ENCODE data around the gene FBN1. TPM values are rescaled to one million over a fixed set of nuclear protein-coding genes. Genes with fewer than 3 reads are reported as not detected.

Gene FBN1
- total RNA-seq, 1 donor = 1,556 TPM

- Histone ChIP-seq H3K27me3 (ENCODE audit: insufficient read depth, low read length) (no peaks in the 10 kb centered on the region), H3K4me1 (ENCODE audit: insufficient read depth, low read length) (peaks cover 36% of the 10 kb centered on the region), H3K4me3 (ENCODE audit: insufficient read depth, low read length) (no peak overlapping the region), H3K9me3 (ENCODE audit: low read depth, low read length) (no peaks in the 10 kb centered on the region), H3K27ac (ENCODE audit: low read depth, low read length) (peak overlapping the region; percentile 94), H3K36me3 (ENCODE audit: insufficient read depth, low read length) (no peaks in the 10 kb centered on the region), H2AFZ (ENCODE audit: low read length) (no peak overlapping the region), H3K79me2 (ENCODE audit: insufficient read depth, low read length) (no peaks in the 10 kb centered on the region), H4K20me1 (ENCODE audit: insufficient read depth, low read length) (no peaks in the 10 kb centered on the region), H3K4me2 (ENCODE audit: insufficient read depth, low read length) (no peak overlapping the region)
- TF ChIP-seq, protein P1, sequence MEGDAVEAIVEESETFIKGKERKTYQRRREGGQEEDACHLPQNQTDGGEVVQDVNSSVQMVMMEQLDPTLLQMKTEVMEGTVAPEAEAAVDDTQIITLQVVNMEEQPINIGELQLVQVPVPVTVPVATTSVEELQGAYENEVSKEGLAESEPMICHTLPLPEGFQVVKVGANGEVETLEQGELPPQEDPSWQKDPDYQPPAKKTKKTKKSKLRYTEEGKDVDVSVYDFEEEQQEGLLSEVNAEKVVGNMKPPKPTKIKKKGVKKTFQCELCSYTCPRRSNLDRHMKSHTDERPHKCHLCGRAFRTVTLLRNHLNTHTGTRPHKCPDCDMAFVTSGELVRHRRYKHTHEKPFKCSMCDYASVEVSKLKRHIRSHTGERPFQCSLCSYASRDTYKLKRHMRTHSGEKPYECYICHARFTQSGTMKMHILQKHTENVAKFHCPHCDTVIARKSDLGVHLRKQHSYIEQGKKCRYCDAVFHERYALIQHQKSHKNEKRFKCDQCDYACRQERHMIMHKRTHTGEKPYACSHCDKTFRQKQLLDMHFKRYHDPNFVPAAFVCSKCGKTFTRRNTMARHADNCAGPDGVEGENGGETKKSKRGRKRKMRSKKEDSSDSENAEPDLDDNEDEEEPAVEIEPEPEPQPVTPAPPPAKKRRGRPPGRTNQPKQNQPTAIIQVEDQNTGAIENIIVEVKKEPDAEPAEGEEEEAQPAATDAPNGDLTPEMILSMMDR (IDR thresholded peaks at IDR 0.05; ENCODE audit: extremely low read depth, low read depth, low read length) = no peak
- DNase-seq (ENCODE audit: insufficient read length, low spot score, missing footprints) = no peak
Measured at GRCh38 chr15:48682942-48683651, 37.6 kb upstream of the FBN1 start.

- peak overlapping the region; percentile 94 for H3K27ac ChIP-seq (ENCODE audit: low read depth, low read length)
- H3K27me3 ChIP-seq (ENCODE audit: insufficient read depth, low read length) = no peaks in the 10 kb centered on the region
- DNase-seq (ENCODE audit: insufficient read length, low spot score, missing footprints) = no peak
- TF ChIP-seq, protein P1 (IDR thresholded peaks at IDR 0.05; ENCODE audit: extremely low read depth, low read depth, low read length) = no peak
- no peak overlapping the region for H3K4me3 ChIP-seq (ENCODE audit: insufficient read depth, low read length)
- peaks cover 37% of the 10 kb centered on the region for H3K4me1 ChIP-seq (ENCODE audit: insufficient read depth, low read length)
- H3K9me3 ChIP-seq (ENCODE audit: low read depth, low read length) = no peaks in the 10 kb centered on the region
- H4K20me1 ChIP-seq (ENCODE audit: insufficient read depth, low read length) = no peaks in the 10 kb centered on the region
- no peaks in the 10 kb centered on the region for H3K36me3 ChIP-seq (ENCODE audit: insufficient read depth, low read length)
- H2AFZ ChIP-seq (ENCODE audit: low read length) = peak overlapping the region; percentile 28
- no peaks in the 10 kb centered on the region for H3K79me2 ChIP-seq (ENCODE audit: insufficient read depth, low read length)
- H3K4me2 ChIP-seq (ENCODE audit: insufficient read depth, low read length) = peak overlapping the region; percentile 10
Measured at GRCh38 chr15:48681353-48681752, 35.8 kb upstream of the FBN1 start.

DNA sequence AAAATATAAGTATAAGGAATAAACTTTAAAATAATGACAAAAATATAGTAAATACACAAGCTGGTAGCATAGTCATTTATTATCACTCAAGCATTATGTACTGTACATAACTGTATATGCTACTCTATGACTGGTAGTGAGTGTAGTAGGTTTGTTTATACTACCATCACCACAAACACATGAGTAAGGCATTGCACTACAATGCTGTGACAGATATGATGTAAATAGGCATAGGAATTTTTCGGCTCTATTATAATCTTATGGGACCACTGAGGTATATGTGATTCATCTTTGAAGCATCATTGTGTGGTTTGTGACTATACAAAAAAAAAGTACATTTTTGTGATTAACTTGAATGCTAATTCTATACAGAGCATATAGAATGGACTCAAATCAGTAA is 35.3 kb upstream of the FBN1 start:
- peaks cover 42% of the 10 kb centered on the region for H3K4me1 ChIP-seq (ENCODE audit: insufficient read depth, low read length)

GRCh38 chr15:48679952-48680351 is 34.4 kb upstream of the FBN1 start:
- H4K20me1 ChIP-seq (ENCODE audit: insufficient read depth, low read length) = no peaks in the 10 kb centered on the region
- no peaks in the 10 kb centered on the region for H3K36me3 ChIP-seq (ENCODE audit: insufficient read depth, low read length)
- TF ChIP-seq, protein P1 (IDR thresholded peaks at IDR 0.05; ENCODE audit: extremely low read depth, low read depth, low read length) = no peak
- no peak for DNase-seq (ENCODE audit: insufficient read length, low spot score, missing footprints)
- H3K27ac ChIP-seq (ENCODE audit: low read depth, low read length) = peak overlapping the region; percentile 94
- no peaks in the 10 kb centered on the region for H3K79me2 ChIP-seq (ENCODE audit: insufficient read depth, low read length)
- H3K4me2 ChIP-seq (ENCODE audit: insufficient read depth, low read length) = no peak overlapping the region
- H3K4me1 ChIP-seq (ENCODE audit: insufficient read depth, low read length) = peaks cover 51% of the 10 kb centered on the region
- no peaks in the 10 kb centered on the region for H3K9me3 ChIP-seq (ENCODE audit: low read depth, low read length)
- no peaks in the 10 kb centered on the region for H3K27me3 ChIP-seq (ENCODE audit: insufficient read depth, low read length)
- H3K4me3 ChIP-seq (ENCODE audit: insufficient read depth, low read length) = no peak overlapping the region
- peak overlapping the region; percentile 1 for H2AFZ ChIP-seq (ENCODE audit: low read length)

More for the DNA sequence above, 35.3 kb upstream of the FBN1 start:
- Histone ChIP-seq H3K27ac (ENCODE audit: low read depth, low read length) (peak overlapping the region; percentile 94), H4K20me1 (ENCODE audit: insufficient read depth, low read length) (no peaks in the 10 kb centered on the region), H3K79me2 (ENCODE audit: insufficient read depth, low read length) (no peaks in the 10 kb centered on the region), H3K4me3 (ENCODE audit: insufficient read depth, low read length) (no peak overlapping the region), H3K4me2 (ENCODE audit: insufficient read depth, low read length) (peak overlapping the region; percentile 35), H3K36me3 (ENCODE audit: insufficient read depth, low read length) (no peaks in the 10 kb centered on the region), H3K27me3 (ENCODE audit: insufficient read depth, low read length) (no peaks in the 10 kb centered on the region), H2AFZ (ENCODE audit: low read length) (no peak overlapping the region), H3K9me3 (ENCODE audit: low read depth, low read length) (no peaks in the 10 kb centered on the region)
- TF ChIP-seq, protein P1 (IDR thresholded peaks at IDR 0.05; ENCODE audit: extremely low read depth, low read depth, low read length) = no peak
- DNase-seq (ENCODE audit: insufficient read length, low spot score, missing footprints) = no peak
